OCI-LY7 (cell line): ENCODE results near the gene C1orf141. TPM values are rescaled to one million over a fixed set of nuclear protein-coding genes. Genes with fewer than 3 reads are reported as not detected.

ENCODE experiments used
- BruUV-seq: library from RNA; stranded (reverse); fragments of 400-500 nt; replicated peaks from 2 replicates; lab custom pipeline; 2021; lab: Mats Ljungman, UMichigan
- CTCF ChIA-PET: fragments of 300-600 bp; sonication (Branson Sonifier 250); formaldehyde crosslinking; loops from one replicate; lab custom pipeline; 2022; ENCODE audit warnings: antibody characterized with exemption; ENCODE audit not compliant: unreplicated experiment; lab: Charles Lee
- POLR2A ChIA-PET: fragments of 300-600 bp; sonication (Branson Sonifier 250); formaldehyde crosslinking; loops from one replicate; lab custom pipeline; 2022; ENCODE audit warnings: antibody characterized with exemption; lab: Charles Lee
- DNase-seq: peaks from one replicate; pipeline ENCODE4 v3.0.0-alpha.2; 2015; ENCODE audit warnings: low spot score
- H2AFZ ChIP-seq: fragments of 200-600 bp; sonication (generic), shearing (Covaris generic); 2 replicates; pipeline ENCODE4 v1.6.1; 2014; ENCODE audit warnings: mild to moderate bottlenecking, antibody characterized with exemption, low read length, moderate library complexity
- H3K27ac ChIP-seq: fragments of 200-600 bp; sonication (generic); 2 replicates; pipeline ENCODE4 v1.5.1; 2014; ENCODE audit warnings: mixed run types, low read depth, mild to moderate bottlenecking, moderate library complexity, low read length, inconsistent platforms; ENCODE audit not compliant: poor library complexity, severe bottlenecking
- H3K36me3 ChIP-seq: fragments of 200-600 bp; sonication (generic); 2 replicates; pipeline ENCODE4 v1.6.1; 2014; ENCODE audit warnings: mild to moderate bottlenecking, antibody characterized with exemption, low read length, moderate library complexity, mixed read lengths; ENCODE audit not compliant: insufficient read depth
- H3K4me1 ChIP-seq: fragments of 200-600 bp; sonication (generic); 2 replicates; pipeline ENCODE4 v1.5.1; 2014; ENCODE audit warnings: mild to moderate bottlenecking, low read length; ENCODE audit not compliant: insufficient read depth, poor library complexity, severe bottlenecking
- H3K4me2 ChIP-seq: fragments of 200-600 bp; sonication (generic); 2 replicates; pipeline ENCODE4 v1.6.1; 2014; ENCODE audit warnings: mild to moderate bottlenecking, low read length
- H3K4me3 ChIP-seq: fragments of 200-600 bp; sonication (generic); 2 replicates; pipeline ENCODE4 v1.5.1; 2014; ENCODE audit warnings: mild to moderate bottlenecking, low read depth, low read length; ENCODE audit not compliant: poor library complexity, severe bottlenecking
- H3K79me2 ChIP-seq: fragments of 200-600 bp; sonication (generic); 2 replicates; pipeline ENCODE4 v1.6.1; 2016; ENCODE audit warnings: low read depth, mild to moderate bottlenecking, low read length, moderate library complexity, mixed read lengths; ENCODE audit not compliant: insufficient read depth
- H3K9me2 ChIP-seq: fragments of 200-600 bp; sonication (generic); 2 replicates; pipeline ENCODE4 v1.6.1; 2016; ENCODE audit warnings: mild to moderate bottlenecking, low read length, mixed read lengths; ENCODE audit not compliant: insufficient read depth
- H3K9me3 ChIP-seq: fragments of 200-600 bp; sonication (generic); 2 replicates; pipeline ENCODE4 v1.6.1; 2014; ENCODE audit warnings: mild to moderate bottlenecking, mixed run types, low read length, mixed read lengths
- H4K20me1 ChIP-seq: fragments of 200-600 bp; sonication (generic); 2 replicates; pipeline ENCODE4 v1.6.1; 2014; ENCODE audit warnings: mild to moderate bottlenecking, antibody characterized with exemption, low read length, moderate library complexity, mixed read lengths; ENCODE audit not compliant: insufficient read depth
- EZH2phosphoT487 ChIP-seq: fragments of 200-600 bp; sonication (generic); IDR thresholded peaks from 2 replicates; pipeline ENCODE4 v1.6.1; 2018; ENCODE audit warnings: low read depth, borderline replicate concordance, mild to moderate bottlenecking, mixed run types, antibody characterized with exemption, low read length, moderate library complexity, mixed read lengths
- intact Hi-C: fragments of 100-400 bp; cut with micrococcal nuclease; formaldehyde crosslinking; loops from one replicate; pipeline ENCODE4 v1.10.0; 2022; ENCODE audit not compliant: unreplicated experiment
- total RNA-seq, 2 experiments: library from RNA; depleted of rRNA in 1 of 2; stranded (reverse); fragments of >200 nt in 1 of 2; shearing (Covaris generic) in 1 of 2; gene quantifications; 2 replicates each; pipeline ENCODE4 v1.2.3, GENCODE V29; 2014 to 2022
- TF ChIP-seq, protein P1 (sequence below): fragments of 200-600 bp; sonication (generic); conservative IDR thresholded peaks from 2 replicates; pipeline ENCODE4 v1.5.1; 2014; ENCODE audit warnings: mild to moderate bottlenecking, antibody characterized with exemption, low read length, moderate library complexity, mixed read lengths

C1orf141 gene
- total RNA-seq, 2 experiments from 2014 or later = not detected

GRCh38 chr1:67053785-67054772 is 80.7 kb downstream of the C1orf141 start, which contains the start of gene SLC35D1:
SLC35D1 (minus strand) TSS chr1:67054148; CDS start chr1:67054013, 135 bp downstream.
- peak within 1 kb of the TSS; percentile 89 for H3K4me3 ChIP-seq
- peaks cover 27% of the 10 kb centered on the region for H3K36me3 ChIP-seq
- H3K4me2 ChIP-seq = peak within 1 kb of the TSS; percentile 76
- no peaks in the 10 kb centered on the region for H4K20me1 ChIP-seq
- H3K4me1 ChIP-seq = peaks cover 20% of the 10 kb centered on the region
- POLR2A ChIA-PET = interaction anchor here (0.6 to 2.1 kb wide), 11 partner anchors 9 to 304 kb away, joined by 3 to 8 read pairs (median 3); partner anchors contain the start of genes DNAI4 and MIER1
- no peaks in the 10 kb centered on the region for H3K9me2 ChIP-seq
- TF ChIP-seq, protein P1, sequence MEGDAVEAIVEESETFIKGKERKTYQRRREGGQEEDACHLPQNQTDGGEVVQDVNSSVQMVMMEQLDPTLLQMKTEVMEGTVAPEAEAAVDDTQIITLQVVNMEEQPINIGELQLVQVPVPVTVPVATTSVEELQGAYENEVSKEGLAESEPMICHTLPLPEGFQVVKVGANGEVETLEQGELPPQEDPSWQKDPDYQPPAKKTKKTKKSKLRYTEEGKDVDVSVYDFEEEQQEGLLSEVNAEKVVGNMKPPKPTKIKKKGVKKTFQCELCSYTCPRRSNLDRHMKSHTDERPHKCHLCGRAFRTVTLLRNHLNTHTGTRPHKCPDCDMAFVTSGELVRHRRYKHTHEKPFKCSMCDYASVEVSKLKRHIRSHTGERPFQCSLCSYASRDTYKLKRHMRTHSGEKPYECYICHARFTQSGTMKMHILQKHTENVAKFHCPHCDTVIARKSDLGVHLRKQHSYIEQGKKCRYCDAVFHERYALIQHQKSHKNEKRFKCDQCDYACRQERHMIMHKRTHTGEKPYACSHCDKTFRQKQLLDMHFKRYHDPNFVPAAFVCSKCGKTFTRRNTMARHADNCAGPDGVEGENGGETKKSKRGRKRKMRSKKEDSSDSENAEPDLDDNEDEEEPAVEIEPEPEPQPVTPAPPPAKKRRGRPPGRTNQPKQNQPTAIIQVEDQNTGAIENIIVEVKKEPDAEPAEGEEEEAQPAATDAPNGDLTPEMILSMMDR = no peak
- TF ChIP-seq EZH2phosphoT487 = no peak
- CTCF ChIA-PET = interaction anchor here (0.6 to 0.9 kb wide), 2 partner anchors 70 to 95 kb away, joined by 3 read pairs; no protein-coding TSS in a partner anchor
- H3K79me2 ChIP-seq = peaks cover 26% of the 10 kb centered on the region
- BruUV-seq = no TSS peak
- DNase-seq = peak; percentile 91
- peak within 1 kb of the TSS; percentile 82 for H2AFZ ChIP-seq
- intact Hi-C loops = loop anchor here (1.0 to 5.0 kb wide), 9 partner anchors 42 to 683 kb away; partner anchors contain the start of gene SERBP1
- no peaks in the 10 kb centered on the region for H3K9me3 ChIP-seq
- H3K27ac ChIP-seq = peak within 1 kb of the TSS; percentile 76

DNA sequence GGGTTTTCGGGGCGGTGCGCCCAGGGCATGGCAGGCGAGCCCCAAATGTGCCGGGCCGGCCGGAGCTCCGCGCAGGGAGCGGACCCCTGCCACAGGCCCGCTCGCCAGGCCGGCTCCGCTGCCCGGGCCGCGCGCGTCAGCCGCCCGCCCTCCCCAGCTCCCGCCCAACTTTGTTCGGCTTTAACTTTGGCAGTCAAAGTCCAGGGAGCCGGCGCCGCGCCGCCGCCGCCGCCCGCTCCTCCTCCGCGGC is 81.3 kb downstream of the C1orf141 start:
- Histone ChIP-seq H4K20me1 (no peaks in the 10 kb centered on the region), H3K4me3 (peak overlapping the region; percentile 89), H3K4me1 (peaks cover 20% of the 10 kb centered on the region), H3K9me2 (no peaks in the 10 kb centered on the region), H3K79me2 (peaks cover 26% of the 10 kb centered on the region), H3K27ac (peak overlapping the region; percentile 76), H2AFZ (peak overlapping the region; percentile 82), H3K36me3 (peaks cover 33% of the 10 kb centered on the region), H3K4me2 (peak overlapping the region; percentile 76), H3K9me3 (no peaks in the 10 kb centered on the region)
- no peak for DNase-seq
- intact Hi-C loops = loop anchor here (1.0 to 5.0 kb wide), 4 partner anchors 41 to 684 kb away; partner anchors contain the start of gene SERBP1
- ChIA-PET POLR2A (interaction anchor here (0.6 to 2.1 kb wide), 9 partner anchors 8 to 771 kb away, joined by 3 to 8 read pairs (median 3); partner anchors contain the start of genes DNAI4 and MIER1), CTCF (interaction anchor here (0.6 to 0.9 kb wide), 2 partner anchors 70 to 95 kb away, joined by 3 read pairs; no protein-coding TSS in a partner anchor)
- BruUV-seq = no TSS peak
- no peak for TF ChIP-seq EZH2phosphoT487
- TF ChIP-seq, protein P1 = no peak
